Body of pancreas (tissue), 4 donors: Measurements from ENCODE around the gene GRM8.

Source experiments
- POLR2A ChIP-seq, 3 donors: fragments of 450-650 bp; IDR thresholded peaks; one replicate each; pipeline ENCODE4 v1.6.1; 2016; ENCODE audit warnings: antibody characterized with exemption in 3 of 3, mild to moderate bottlenecking in 2 of 3
- TF ChIP-seq, protein P1 (sequence below), 7 experiments: fragments of 450-650 bp in 4 of 7; fragments of 200-600 bp in 3 of 7; sonication (generic) in 3 of 7; IDR thresholded peaks; one replicate each; pipeline ENCODE4 v1.5.1; 2016 to 2019; ENCODE audit warnings: antibody characterized with exemption in 7 of 7

DNA sequence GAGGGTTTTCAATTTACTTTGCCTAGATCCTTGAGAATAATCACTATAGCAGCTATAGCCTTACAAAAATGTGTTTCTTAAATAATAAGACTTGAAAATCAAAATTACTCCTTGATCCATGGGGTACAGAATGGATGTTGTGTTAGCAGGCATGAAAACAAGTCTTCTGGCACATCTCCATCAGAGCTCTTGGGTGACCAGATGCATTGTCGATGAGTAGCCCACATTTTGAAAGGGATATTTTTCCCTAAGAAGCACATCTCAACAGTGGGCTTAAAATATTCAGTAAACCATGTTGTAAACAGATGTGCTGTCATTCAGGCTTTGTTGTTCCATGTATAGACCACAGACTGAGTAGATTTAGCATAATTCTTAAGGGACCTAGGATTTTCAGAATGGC, 827.8 kb downstream of the GRM8 start:
- TF ChIP-seq, protein P1, sequence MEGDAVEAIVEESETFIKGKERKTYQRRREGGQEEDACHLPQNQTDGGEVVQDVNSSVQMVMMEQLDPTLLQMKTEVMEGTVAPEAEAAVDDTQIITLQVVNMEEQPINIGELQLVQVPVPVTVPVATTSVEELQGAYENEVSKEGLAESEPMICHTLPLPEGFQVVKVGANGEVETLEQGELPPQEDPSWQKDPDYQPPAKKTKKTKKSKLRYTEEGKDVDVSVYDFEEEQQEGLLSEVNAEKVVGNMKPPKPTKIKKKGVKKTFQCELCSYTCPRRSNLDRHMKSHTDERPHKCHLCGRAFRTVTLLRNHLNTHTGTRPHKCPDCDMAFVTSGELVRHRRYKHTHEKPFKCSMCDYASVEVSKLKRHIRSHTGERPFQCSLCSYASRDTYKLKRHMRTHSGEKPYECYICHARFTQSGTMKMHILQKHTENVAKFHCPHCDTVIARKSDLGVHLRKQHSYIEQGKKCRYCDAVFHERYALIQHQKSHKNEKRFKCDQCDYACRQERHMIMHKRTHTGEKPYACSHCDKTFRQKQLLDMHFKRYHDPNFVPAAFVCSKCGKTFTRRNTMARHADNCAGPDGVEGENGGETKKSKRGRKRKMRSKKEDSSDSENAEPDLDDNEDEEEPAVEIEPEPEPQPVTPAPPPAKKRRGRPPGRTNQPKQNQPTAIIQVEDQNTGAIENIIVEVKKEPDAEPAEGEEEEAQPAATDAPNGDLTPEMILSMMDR (IDR thresholded peaks at IDR 0.05) = no peak
- no peak for TF ChIP-seq POLR2A (IDR thresholded peaks at IDR 0.05)
